Spleen (tissue), 11 donors: ENCODE results near the gene CHMP5. TPM values are rescaled to one million over a fixed set of nuclear protein-coding genes. Genes with fewer than 3 reads are reported as not detected.

Experiments used
- DNase-seq: peaks from one replicate; pipeline ENCODE4 v3.0.0-alpha.2; 2020
- H3K27ac ChIP-seq, 8 donors: fragments of 200-600 bp; sonication (generic) in 7 of 8; 1 replicate in 4 of 8; 2 replicates in 4 of 8; pipeline versions ENCODE4 v1.5.0 to v1.8.0; 2016 to 2021; ENCODE audit warnings: inconsistent platforms in 4 of 8, mild to moderate bottlenecking in 4 of 8, moderate library complexity in 1 of 8
- H3K27me3 ChIP-seq, 7 donors: fragments of 200-600 bp; sonication (generic) in 6 of 7; replicated peaks in 1 of 7; 1 replicate in 4 of 7; 2 replicates in 3 of 7; pipeline versions ENCODE4 v1.5.0 to v1.8.0; 2016 to 2021; ENCODE audit warnings: inconsistent platforms in 3 of 7, mild to moderate bottlenecking in 1 of 7
- H3K36me3 ChIP-seq, 6 donors: fragments of 200-600 bp; sonication (generic) in 5 of 6; 1 replicate in 4 of 6; 2 replicates in 2 of 6; pipeline versions ENCODE4 v1.5.0 to v1.8.0; 2016 to 2021; ENCODE audit warnings: inconsistent platforms in 2 of 6
- H3K4me1 ChIP-seq, 6 donors: fragments of 200-600 bp; sonication (generic) in 5 of 6; 1 replicate in 3 of 6; 2 replicates in 3 of 6; pipeline versions ENCODE4 v1.5.0 to v1.8.0; 2016 to 2021; ENCODE audit warnings: inconsistent platforms in 3 of 6
- H3K4me3 ChIP-seq, 8 donors: fragments of 200-600 bp; sonication (generic) in 7 of 8; 1 replicate in 4 of 8; 2 replicates in 4 of 8; pipeline versions ENCODE4 v1.5.0 to v1.8.0; 2016 to 2021; ENCODE audit warnings: inconsistent platforms in 4 of 8, mild to moderate bottlenecking in 4 of 8, moderate library complexity in 2 of 8
- H3K9me3 ChIP-seq, 8 donors: fragments of 200-600 bp; sonication (generic) in 7 of 8; 1 replicate in 4 of 8; 2 replicates in 4 of 8; pipeline versions ENCODE4 v1.5.0 to v1.8.0; 2016 to 2021; ENCODE audit warnings: inconsistent platforms in 4 of 8
- POLR2A ChIP-seq, 3 donors: fragments of 450-650 bp; IDR thresholded peaks; one replicate each; pipeline ENCODE4 v1.5.1; 2017; ENCODE audit warnings: antibody characterized with exemption in 3 of 3, mild to moderate bottlenecking in 1 of 3
- POLR2AphosphoS5 ChIP-seq, 3 donors: sonication (generic); formaldehyde crosslinking; IDR thresholded peaks; one replicate each; pipeline ENCODE4 v1.5.1; 2017; ENCODE audit warnings: antibody characterized with exemption in 3 of 3
- WGBS, 5 donors: extraction: QIAGEN DNeasy Blood & Tissue Kit in 3 of 5; methylation state at CpG; one replicate each; pipeline versions ENCODE4 v1.1.5 to v1.1.7; 2013 to 2018; 5-methylcytosine and 5-hydroxymethylcytosine counted together
- intact Hi-C: fragments of 100-400 bp; cut with DNase I; formaldehyde crosslinking; loops from one replicate; pipeline ENCODE4 v1.15.0; 2023; ENCODE audit warnings: low total_unique reads
- polyA plus RNA-seq, 3 donors: library from polyadenylated mRNA; stranded (reverse); fragments of 200-250 nt; gene quantifications; one replicate each; pipeline ENCODE4 v1.2.1, GENCODE V29; 2013
- total RNA-seq, 7 donors: library from RNA; depleted of rRNA in 3 of 7; stranded (reverse); fragments of >200 nt in 3 of 7; fragmentation: NEBNext Ultra II Directional in 4 of 7; extraction: Animal tissue kit (Norgen Biotek cat#: 25700) in 4 of 7; gene quantifications; one replicate each; pipeline versions ENCODE4 v1.1.0 to v1.2.1, GENCODE V29; 2016 to 2021
- TF ChIP-seq, protein P1 (sequence below), 11 experiments: fragments of 200-600 bp in 7 of 11; fragments of 450-650 bp in 4 of 11; sonication (generic) in 4 of 11; IDR thresholded peaks in 8 of 11; conservative IDR thresholded peaks in 3 of 11; 1 replicate in 7 of 11; 2 replicates in 4 of 11; pipeline versions ENCODE4 v1.4.0 to v1.8.0; 2016 to 2021; ENCODE audit warnings: antibody characterized with exemption in 11 of 11, inconsistent platforms in 4 of 11, mild to moderate bottlenecking in 1 of 11
- donor health status: healthy with polysubstance abuse.
- donor health status: DM: no; HTN: no; CAD: no; lungs with moderate emphysema.
- donor health status: DM: no; HTN: no; CAD: no.
- donor health status: Bipolar disorder and iron deficiency.
- donor health status: healthy.
- donor health status: DM: no; HTN: no; CAD: no.
- donor health status: DM: yes; HTN: yes; CAD: no.

CHMP5 gene
- total and polyA plus RNA-seq, 10 donors, result 43.6 to 75.9 (median 54.8) TPM

DNA sequence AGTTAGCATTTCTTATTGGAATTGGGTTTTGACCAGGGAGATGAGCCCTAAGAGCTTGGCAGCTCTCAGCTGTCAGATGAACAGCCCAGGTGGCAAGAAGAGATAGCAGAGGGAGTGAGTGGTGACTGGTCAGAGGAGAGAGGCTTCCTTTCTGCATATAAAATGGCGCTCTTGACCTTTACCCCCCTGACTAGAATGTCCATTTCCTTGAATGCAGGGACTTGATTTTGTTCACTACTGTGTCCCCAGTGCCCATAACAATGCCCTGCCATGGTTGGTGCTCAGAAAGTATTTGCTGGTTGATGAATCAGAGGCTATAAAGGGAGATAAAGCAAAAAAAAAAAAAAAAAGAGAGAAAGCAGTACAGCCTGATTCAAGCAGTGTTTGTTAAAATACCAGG lies 7.2 kb downstream of the CHMP5 start:
- intact Hi-C loops, result no loop called here
- no peak for DNase-seq
- no peak for TF ChIP-seq POLR2A (IDR thresholded peaks at IDR 0.05)
- TF ChIP-seq, protein P1, sequence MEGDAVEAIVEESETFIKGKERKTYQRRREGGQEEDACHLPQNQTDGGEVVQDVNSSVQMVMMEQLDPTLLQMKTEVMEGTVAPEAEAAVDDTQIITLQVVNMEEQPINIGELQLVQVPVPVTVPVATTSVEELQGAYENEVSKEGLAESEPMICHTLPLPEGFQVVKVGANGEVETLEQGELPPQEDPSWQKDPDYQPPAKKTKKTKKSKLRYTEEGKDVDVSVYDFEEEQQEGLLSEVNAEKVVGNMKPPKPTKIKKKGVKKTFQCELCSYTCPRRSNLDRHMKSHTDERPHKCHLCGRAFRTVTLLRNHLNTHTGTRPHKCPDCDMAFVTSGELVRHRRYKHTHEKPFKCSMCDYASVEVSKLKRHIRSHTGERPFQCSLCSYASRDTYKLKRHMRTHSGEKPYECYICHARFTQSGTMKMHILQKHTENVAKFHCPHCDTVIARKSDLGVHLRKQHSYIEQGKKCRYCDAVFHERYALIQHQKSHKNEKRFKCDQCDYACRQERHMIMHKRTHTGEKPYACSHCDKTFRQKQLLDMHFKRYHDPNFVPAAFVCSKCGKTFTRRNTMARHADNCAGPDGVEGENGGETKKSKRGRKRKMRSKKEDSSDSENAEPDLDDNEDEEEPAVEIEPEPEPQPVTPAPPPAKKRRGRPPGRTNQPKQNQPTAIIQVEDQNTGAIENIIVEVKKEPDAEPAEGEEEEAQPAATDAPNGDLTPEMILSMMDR (IDR thresholded peaks at IDR 0.05 in 8 of 11, conservative IDR thresholded peaks at IDR 0.05 in 3 of 11), result no peak
- TF ChIP-seq POLR2AphosphoS5 (IDR thresholded peaks at IDR 0.05), result no peak
- Histone ChIP-seq H3K9me3 (no peaks in the 10 kb centered on the region), H3K36me3 (peaks cover 4 to 100% (median 89%) of the 10 kb centered on the region in 6 donors), H3K4me1 (peaks cover 0 to 21% (median 8%) of the 10 kb centered on the region in 6 donors), H3K4me3 (no peak overlapping the region), H3K27me3 (no peaks in the 10 kb centered on the region), H3K27ac (no peak overlapping the region)
- 87 to 100% (median 95%) methylated on average over 1 of the region's 1 CpG for WGBS, 5 donors

- no peaks in the 10 kb centered on the region for H3K9me3 ChIP-seq
- WGBS, 5 donors, result 83 to 88% (median 87%) methylated on average over 3 of the region's 3 CpGs
- H3K27me3 ChIP-seq, result no peaks in the 10 kb centered on the region
- H3K4me3 ChIP-seq, result no peak overlapping the region
- intact Hi-C loops, result no loop called here
- TF ChIP-seq POLR2AphosphoS5 (IDR thresholded peaks at IDR 0.05) (no peak), POLR2A (IDR thresholded peaks at IDR 0.05) (no peak)
- TF ChIP-seq, protein P1 (IDR thresholded peaks at IDR 0.05 in 8 of 11, conservative IDR thresholded peaks at IDR 0.05 in 3 of 11), result no peak
- no peak for DNase-seq
- peaks cover 0 to 7% (median 0%) of the 10 kb centered on the region in 6 donors for H3K4me1 ChIP-seq
- H3K27ac ChIP-seq, result no peak overlapping the region
- peaks cover 6 to 100% (median 93%) of the 10 kb centered on the region in 6 donors for H3K36me3 ChIP-seq
These were observed 8.6 kb downstream of the CHMP5 start for GRCh38 chr9:33273266-33273971.

DNA sequence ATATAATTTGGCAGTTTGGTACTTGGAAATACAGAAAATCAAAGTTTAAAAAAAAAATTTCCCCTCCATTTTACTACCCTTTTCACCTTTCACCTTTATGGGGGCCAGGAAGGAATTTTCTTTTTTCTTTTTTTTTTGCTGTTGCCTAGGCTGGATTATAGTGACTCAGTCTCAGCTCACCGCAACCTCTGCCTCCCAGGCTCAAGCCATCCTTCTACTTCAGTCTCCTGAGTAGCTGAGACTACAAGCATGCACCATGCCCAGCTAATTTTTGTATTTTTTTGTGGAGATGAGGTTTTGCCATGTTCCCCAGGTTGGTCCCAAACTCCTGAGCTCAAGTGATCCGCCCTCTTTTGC lies 9.1 kb downstream of the CHMP5 start:
- 81 to 100% (median 99%) methylated on average over 2 of the region's 2 CpGs for WGBS, 5 donors
- Histone ChIP-seq H3K4me3 (no peak overlapping the region), H3K27ac (no peak overlapping the region), H3K4me1 (peaks cover 0 to 4% (median 0%) of the 10 kb centered on the region in 6 donors), H3K9me3 (no peaks in the 10 kb centered on the region), H3K27me3 (no peaks in the 10 kb centered on the region), H3K36me3 (peaks cover 6 to 100% (median 95%) of the 10 kb centered on the region in 6 donors)
- no peak for DNase-seq
- no peak for TF ChIP-seq POLR2AphosphoS5 (IDR thresholded peaks at IDR 0.05)
- TF ChIP-seq, protein P1 (IDR thresholded peaks at IDR 0.05 in 8 of 11, conservative IDR thresholded peaks at IDR 0.05 in 3 of 11), result no peak
- TF ChIP-seq POLR2A (IDR thresholded peaks at IDR 0.05), result no peak
- intact Hi-C loops, result no loop called here

GRCh38 chr9:33277484-33277883 lies 12.6 kb downstream of the CHMP5 start:
- TF ChIP-seq POLR2A (IDR thresholded peaks at IDR 0.05) (no peak), POLR2AphosphoS5 (IDR thresholded peaks at IDR 0.05) (no peak)
- TF ChIP-seq, protein P1 (IDR thresholded peaks at IDR 0.05 in 8 of 11, conservative IDR thresholded peaks at IDR 0.05 in 3 of 11), result no peak
- no peak for DNase-seq
- Histone ChIP-seq H3K9me3 (no peaks in the 10 kb centered on the region), H3K4me1 (no peaks in the 10 kb centered on the region), H3K4me3 (no peak overlapping the region), H3K27ac (no peak overlapping the region), H3K36me3 (peaks cover 6 to 100% (median 94%) of the 10 kb centered on the region in 6 donors), H3K27me3 (no peaks in the 10 kb centered on the region)
- WGBS, 5 donors, result 95 to 97% (median 96%) methylated on average over 4 of the region's 4 CpGs
- intact Hi-C loops, result no loop called here
